ENCODE results near the gene GLI2. TPM values are rescaled to one million over a fixed set of nuclear protein-coding genes. Genes with fewer than 3 reads are reported as not detected.

Gene GLI2
- total RNA-seq, 3 donors from 2014 or later = 1.0 to 7.3 (median 1.3) TPM

DNA sequence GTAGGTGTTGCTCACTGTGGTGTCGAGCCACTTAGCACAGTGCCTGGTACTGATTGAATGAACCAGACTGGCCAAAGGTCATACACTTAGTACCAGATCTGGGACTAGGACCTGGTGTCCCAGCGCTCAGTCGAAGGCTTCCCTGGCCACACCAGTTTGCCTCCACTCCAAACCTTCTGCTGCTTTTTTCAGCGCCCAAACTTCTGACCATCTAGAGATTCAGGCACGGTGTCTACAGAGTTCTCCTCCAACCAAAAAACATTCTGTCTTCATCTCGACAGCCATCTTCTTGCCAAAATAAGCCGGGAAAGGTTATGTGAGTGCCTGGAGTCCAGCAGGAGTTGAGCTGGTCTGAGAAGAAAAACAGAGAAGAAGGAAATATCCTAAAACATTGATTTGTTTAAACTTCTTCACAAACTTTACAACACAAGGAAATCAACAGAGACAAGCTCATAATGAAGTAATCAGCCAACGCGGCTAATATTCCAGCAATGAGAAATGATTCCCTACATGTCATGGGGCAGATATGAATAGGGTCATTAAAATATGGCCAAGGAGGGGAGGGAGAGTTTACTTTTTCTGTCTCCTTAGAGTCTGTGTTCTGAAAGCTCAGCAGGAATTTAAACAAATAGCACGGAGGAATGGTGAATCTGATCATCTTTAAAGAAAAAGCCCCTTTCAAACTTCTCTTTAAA lies 2.3 kb upstream of the GLI2 start:
- TF ChIP-seq, protein P1, sequence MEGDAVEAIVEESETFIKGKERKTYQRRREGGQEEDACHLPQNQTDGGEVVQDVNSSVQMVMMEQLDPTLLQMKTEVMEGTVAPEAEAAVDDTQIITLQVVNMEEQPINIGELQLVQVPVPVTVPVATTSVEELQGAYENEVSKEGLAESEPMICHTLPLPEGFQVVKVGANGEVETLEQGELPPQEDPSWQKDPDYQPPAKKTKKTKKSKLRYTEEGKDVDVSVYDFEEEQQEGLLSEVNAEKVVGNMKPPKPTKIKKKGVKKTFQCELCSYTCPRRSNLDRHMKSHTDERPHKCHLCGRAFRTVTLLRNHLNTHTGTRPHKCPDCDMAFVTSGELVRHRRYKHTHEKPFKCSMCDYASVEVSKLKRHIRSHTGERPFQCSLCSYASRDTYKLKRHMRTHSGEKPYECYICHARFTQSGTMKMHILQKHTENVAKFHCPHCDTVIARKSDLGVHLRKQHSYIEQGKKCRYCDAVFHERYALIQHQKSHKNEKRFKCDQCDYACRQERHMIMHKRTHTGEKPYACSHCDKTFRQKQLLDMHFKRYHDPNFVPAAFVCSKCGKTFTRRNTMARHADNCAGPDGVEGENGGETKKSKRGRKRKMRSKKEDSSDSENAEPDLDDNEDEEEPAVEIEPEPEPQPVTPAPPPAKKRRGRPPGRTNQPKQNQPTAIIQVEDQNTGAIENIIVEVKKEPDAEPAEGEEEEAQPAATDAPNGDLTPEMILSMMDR (IDR thresholded peaks at IDR 0.05) = no peak
- peaks cover 22% of the 10 kb centered on the region for H3K4me1 ChIP-seq (ENCODE audit: low read depth)
- intact Hi-C loops (cut with DNase I, micrococcal nuclease) = loop anchor here in 1 of 2 donors (10.0 kb wide), 1 partner anchor 101 kb away; no protein-coding TSS in a partner anchor
- DNase-seq = no peak
- no peaks in the 10 kb centered on the region for H3K9me3 ChIP-seq
- H3K36me3 ChIP-seq (ENCODE audit: low read depth) = no peaks in the 10 kb centered on the region
- ATAC-seq = no peak
- no peak overlapping the region for H3K4me3 ChIP-seq

DNA sequence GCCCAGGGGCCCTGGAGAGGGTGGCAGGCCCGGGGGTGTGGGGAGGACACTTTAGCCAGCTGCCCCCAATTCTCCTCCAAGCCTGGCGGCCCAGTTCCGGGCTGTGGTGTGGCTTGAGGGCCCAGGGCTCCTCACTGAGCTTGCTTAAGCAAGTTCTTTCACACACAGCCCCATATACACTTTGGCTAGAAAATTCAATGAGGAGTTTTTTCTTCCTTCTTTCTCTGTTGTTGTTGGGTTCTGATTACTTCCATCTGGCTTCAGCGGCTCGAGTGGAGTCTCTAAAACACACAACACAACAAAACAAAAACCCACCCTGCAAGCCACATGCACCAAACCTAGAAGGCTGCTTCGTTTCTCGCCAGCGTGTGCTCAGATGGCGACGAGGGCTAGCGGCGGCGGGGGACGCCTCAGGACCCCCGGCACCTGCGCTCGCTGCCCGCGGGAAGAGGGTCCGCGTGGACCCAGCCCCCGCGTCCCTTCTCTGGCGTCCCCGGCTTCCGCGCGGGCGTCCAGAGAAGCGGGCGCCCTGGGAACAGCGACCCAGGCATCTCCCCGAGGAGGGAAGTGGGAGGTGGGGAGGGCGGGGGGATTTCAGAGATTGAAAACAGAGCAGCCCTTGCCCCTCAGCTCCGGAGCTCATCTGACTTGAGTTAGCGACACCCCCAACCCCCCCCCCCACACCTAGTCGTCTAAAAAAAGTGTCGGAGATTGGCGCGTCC lies 577 bp upstream of the GLI2 start:
- DNase-seq = no peak
- intact Hi-C loops (cut with DNase I, micrococcal nuclease) = loop anchor here in 1 of 2 donors (10.0 kb wide), 1 partner anchor 100 kb away; no protein-coding TSS in a partner anchor
- H3K9me3 ChIP-seq = no peaks in the 10 kb centered on the region
- H3K36me3 ChIP-seq (ENCODE audit: low read depth) = no peaks in the 10 kb centered on the region
- no peak overlapping the region for H3K4me3 ChIP-seq
- no peak for ATAC-seq
- TF ChIP-seq, protein P1 (IDR thresholded peaks at IDR 0.05) = no peak
- peaks cover 33% of the 10 kb centered on the region for H3K4me1 ChIP-seq (ENCODE audit: low read depth)

DNA sequence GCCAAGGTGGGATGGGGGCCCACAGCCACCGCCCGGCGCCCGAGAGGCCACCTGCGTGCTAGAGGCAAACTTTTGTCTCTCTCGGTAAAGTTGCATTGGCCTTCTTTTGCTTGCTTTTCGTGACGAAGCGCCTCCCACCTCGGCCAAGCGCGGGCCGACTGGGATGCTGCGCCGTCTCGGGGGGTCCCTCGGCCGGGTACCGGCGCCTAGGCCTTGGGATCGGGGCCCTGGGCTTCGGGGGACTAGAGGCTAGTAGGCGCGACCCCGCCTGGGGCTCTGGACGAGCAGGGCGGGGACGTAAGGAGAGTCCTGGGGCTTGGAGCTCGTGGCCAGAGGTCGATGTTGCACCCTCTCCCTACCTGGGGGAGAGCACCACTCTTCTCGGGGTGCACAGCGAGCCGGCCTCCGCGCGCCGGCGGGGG lies 545 bp downstream of the GLI2 start:
- Histone ChIP-seq H3K9me3 (no peaks in the 10 kb centered on the region), H3K36me3 (ENCODE audit: low read depth) (no peaks in the 10 kb centered on the region), H3K4me1 (ENCODE audit: low read depth) (peaks cover 33% of the 10 kb centered on the region), H3K4me3 (no peak overlapping the region)
- DNase-seq (no peak), ATAC-seq (no peak)
- intact Hi-C loops (cut with DNase I, micrococcal nuclease) = loop anchor here in 1 of 2 donors (10.0 kb wide), 1 partner anchor 99 kb away; no protein-coding TSS in a partner anchor
- TF ChIP-seq, protein P1 (IDR thresholded peaks at IDR 0.05) = no peak

DNA sequence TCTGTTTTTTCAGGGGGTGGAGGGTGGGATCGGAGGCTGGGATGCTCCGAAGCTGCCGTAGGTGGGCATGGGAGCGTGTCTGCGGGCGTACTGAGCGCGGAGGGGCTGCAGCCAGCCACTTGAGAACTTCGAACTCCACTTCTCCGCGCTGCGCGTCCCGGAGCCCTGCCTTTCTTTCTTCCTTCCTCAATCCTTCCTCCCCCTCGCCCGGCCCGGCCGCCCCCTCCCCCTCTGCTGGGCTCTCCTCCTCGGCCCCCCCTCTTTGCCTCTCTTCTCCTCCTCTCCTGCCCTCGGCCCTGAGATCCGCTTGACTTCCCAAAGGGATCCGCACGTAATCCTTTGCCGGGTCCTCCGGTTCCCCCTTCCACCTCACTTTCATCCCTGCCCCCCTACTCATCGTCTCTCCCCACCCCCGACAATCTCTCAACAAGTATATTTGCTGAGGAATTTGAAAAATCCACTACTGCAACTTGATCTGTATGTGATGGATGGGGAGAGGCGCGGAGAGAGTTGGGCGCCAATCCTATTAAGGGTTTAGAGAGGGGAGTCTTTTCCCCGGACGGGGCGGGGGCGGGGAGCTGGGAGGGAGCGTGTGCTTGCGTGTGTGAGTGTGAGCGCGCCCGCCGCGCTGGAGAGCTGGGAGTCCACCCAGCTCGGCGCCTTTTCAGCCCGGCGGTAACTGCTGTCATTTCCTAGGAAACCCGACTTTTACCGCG lies 1.1 kb downstream of the GLI2 start:
- ATAC-seq (peak; percentile 6), DNase-seq (peak in 2 of 3 donors; percentile 41 to 48)
- H3K36me3 ChIP-seq (ENCODE audit: low read depth) = no peaks in the 10 kb centered on the region
- H3K9me3 ChIP-seq = no peaks in the 10 kb centered on the region
- no peak overlapping the region for H3K4me3 ChIP-seq
- TF ChIP-seq, protein P1 (IDR thresholded peaks at IDR 0.05) = no peak
- intact Hi-C loops (cut with DNase I, micrococcal nuclease) = loop anchor here in 1 of 2 donors (10.0 kb wide), 1 partner anchor 98 kb away; no protein-coding TSS in a partner anchor
- peaks cover 33% of the 10 kb centered on the region for H3K4me1 ChIP-seq (ENCODE audit: low read depth)

DNA sequence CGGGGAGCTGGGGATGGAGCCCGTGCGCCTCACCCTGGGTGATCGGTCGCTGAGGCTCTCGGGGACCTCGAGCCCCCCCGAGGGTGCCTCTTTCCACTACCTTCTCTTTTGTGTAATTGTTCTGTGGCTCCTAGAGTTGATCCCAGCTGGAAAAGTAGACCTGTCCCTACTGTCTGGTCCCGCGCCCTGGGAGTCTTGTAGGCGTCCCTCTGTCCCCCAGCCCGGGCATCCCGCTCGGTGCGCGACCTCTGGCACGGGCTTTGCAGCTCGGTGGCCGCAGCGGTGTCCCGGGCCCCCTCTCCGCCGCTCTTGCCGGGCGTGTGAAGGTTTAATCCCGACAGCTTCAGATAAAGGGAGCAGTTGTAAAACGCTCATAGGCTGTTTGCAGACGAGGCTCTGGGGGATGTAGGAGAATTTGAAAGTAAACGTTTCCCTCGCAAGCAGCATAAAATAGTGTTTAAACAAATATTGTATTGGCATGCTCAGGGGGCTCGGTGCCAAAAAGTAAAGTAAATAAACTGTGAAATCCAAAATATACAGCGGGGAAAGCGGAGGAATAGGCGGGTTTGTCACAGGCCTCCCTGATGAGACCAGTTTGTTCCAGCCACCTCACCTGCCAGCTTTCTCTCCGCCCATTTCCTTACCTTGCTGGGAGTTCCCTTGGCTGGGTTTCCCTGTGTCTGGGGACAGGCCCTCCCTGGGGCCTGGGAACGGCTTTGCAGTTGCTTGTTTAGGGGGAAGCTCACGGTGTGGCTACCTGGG lies 1.9 kb downstream of the GLI2 start:
- peak; percentile 84 for ATAC-seq
- peaks cover 33% of the 10 kb centered on the region for H3K4me1 ChIP-seq (ENCODE audit: low read depth)
- no peaks in the 10 kb centered on the region for H3K36me3 ChIP-seq (ENCODE audit: low read depth)
- TF ChIP-seq, protein P1 (IDR thresholded peaks at IDR 0.05) = no peak
- intact Hi-C loops (cut with DNase I, micrococcal nuclease) = loop anchor here in 1 of 2 donors (10.0 kb wide), 1 partner anchor 97 kb away; no protein-coding TSS in a partner anchor
- peak in 2 of 3 donors; percentile 62 to 74 for DNase-seq
- no peaks in the 10 kb centered on the region for H3K9me3 ChIP-seq
- no peak overlapping the region for H3K4me3 ChIP-seq

Measured in mucosa of descending colon (tissue), 3 donors.